HEK293 (cell line): Measurements from ENCODE around the gene HNRNPA2B1.

Experiments used
- CTCF ChIA-PET: fragments of 350-600 bp; formaldehyde crosslinking; extraction: SDS; loops from one replicate; lab custom pipeline; 2021; ENCODE audit warnings: antibody characterized with exemption; lab: Yijun Ruan, JAX
- POLR2A ChIA-PET: fragments of 300-600 bp; formaldehyde crosslinking; extraction: SDS; loops from one replicate; lab custom pipeline; 2020; ENCODE audit warnings: antibody characterized with exemption, inconsistent platforms; lab: Yijun Ruan, JAX
- H3K27ac ChIP-seq: fragments of 200-500 bp; sonication (Bioruptor generic); 2 replicates; pipeline ENCODE4 v1.5.1; 2014; ENCODE audit warnings: low read depth, low read length, control low read depth, inconsistent platforms; ENCODE audit errors: extremely low read depth
- H3K36me3 ChIP-seq, 2 experiments: fragments of 200-500 bp in 1 of 2; sonication (Bioruptor generic) in 1 of 2; 1 replicate in 1 of 2; 2 replicates in 1 of 2; pipeline ENCODE4 v1.5.1; 2014 to 2017; ENCODE audit warnings: inconsistent platforms in 2 of 2, low read length in 2 of 2; ENCODE audit not compliant: control insufficient read depth in 2 of 2, insufficient read depth in 1 of 2
- H3K4me1 ChIP-seq: fragments of 200-500 bp; sonication (Bioruptor generic); 2 replicates; pipeline ENCODE4 v1.5.1; 2014; ENCODE audit warnings: mild to moderate bottlenecking, low read length, inconsistent platforms; ENCODE audit not compliant: control insufficient read depth, insufficient read depth
- H3K4me3 ChIP-seq: 2 replicates; pipeline ENCODE4 v1.5.1; 2011; ENCODE audit warnings: low read depth, mild to moderate bottlenecking, control low read depth, low read length, moderate library complexity
- H3K9me3 ChIP-seq: fragments of 200-500 bp; sonication (Bioruptor generic); 2 replicates; pipeline ENCODE4 v1.5.1; 2014; ENCODE audit warnings: low read depth, low read length, inconsistent platforms; ENCODE audit not compliant: control insufficient read depth, insufficient read depth
- HOXA7 ChIP-seq: sonication (generic); formaldehyde crosslinking; IDR thresholded peaks from 2 replicates; pipeline ENCODE4 v1.8.1; 2022; ENCODE audit warnings: missing genetic modification reagents, borderline replicate concordance
- KLF7 ChIP-seq: fragments of 450-650 bp; formaldehyde crosslinking; IDR thresholded peaks from 2 replicates; pipeline ENCODE4 v1.5.1; 2016; ENCODE audit warnings: missing biosample characterization, missing genetic modification characterization, borderline replicate concordance
- PRDM1 ChIP-seq: fragments of 450-650 bp; formaldehyde crosslinking; IDR thresholded peaks from 2 replicates; pipeline ENCODE4; 2016; ENCODE audit warnings: missing biosample characterization, missing genetic modification characterization
- PRDM6 ChIP-seq: fragments of 450-650 bp; formaldehyde crosslinking; IDR thresholded peaks from 2 replicates; pipeline ENCODE4 v1.5.1; 2017; ENCODE audit warnings: missing biosample characterization, missing genetic modification characterization
- ZBTB17 ChIP-seq: fragments of 450-650 bp; formaldehyde crosslinking; IDR thresholded peaks from 2 replicates; pipeline ENCODE4 v1.5.1; 2016; ENCODE audit warnings: missing biosample characterization, missing genetic modification characterization
- ZNF18 ChIP-seq: fragments of 450-650 bp; formaldehyde crosslinking; IDR thresholded peaks from 2 replicates; pipeline ENCODE4 v1.5.1; 2016; ENCODE audit warnings: missing biosample characterization, missing genetic modification characterization
- ZNF394 ChIP-seq: fragments of 450-650 bp; formaldehyde crosslinking; IDR thresholded peaks from 2 replicates; pipeline ENCODE4 v1.5.1; 2016; ENCODE audit warnings: missing biosample characterization, missing genetic modification characterization, mild to moderate bottlenecking, moderate library complexity, borderline replicate concordance
- ZNF426 ChIP-seq: fragments of 450-650 bp; formaldehyde crosslinking; IDR thresholded peaks from 2 replicates; pipeline ENCODE4 v1.5.1; 2017; ENCODE audit warnings: missing biosample characterization, missing genetic modification characterization, mild to moderate bottlenecking, inconsistent platforms, moderate library complexity
- ZNF488 ChIP-seq: fragments of 450-650 bp; formaldehyde crosslinking; IDR thresholded peaks from 2 replicates; pipeline ENCODE4 v1.5.1; 2016; ENCODE audit warnings: missing biosample characterization, missing genetic modification characterization
- ZNF610 ChIP-seq: fragments of 450-650 bp; formaldehyde crosslinking; IDR thresholded peaks from 2 replicates; pipeline ENCODE4 v1.5.1; 2016; ENCODE audit warnings: missing biosample characterization, missing genetic modification characterization, borderline replicate concordance
- ZNF692 ChIP-seq: fragments of 450-650 bp; formaldehyde crosslinking; IDR thresholded peaks from 2 replicates; pipeline ENCODE4 v1.5.1; 2016; ENCODE audit warnings: missing biosample characterization, missing genetic modification characterization
- ZSCAN4 ChIP-seq: fragments of 450-650 bp; formaldehyde crosslinking; IDR thresholded peaks from 2 replicates; pipeline ENCODE4 v1.5.1; 2017; ENCODE audit warnings: missing biosample characterization, missing genetic modification characterization
- TF ChIP-seq, protein P1 (sequence below): fragments of 450-650 bp; formaldehyde crosslinking; IDR thresholded peaks from 2 replicates; pipeline ENCODE4 v1.5.1; 2016; ENCODE audit warnings: missing biosample characterization, missing genetic modification characterization
- TF ChIP-seq, protein P2 (sequence below): fragments of 450-650 bp; IDR thresholded peaks from 2 replicates; pipeline ENCODE4 v1.5.1; 2018; ENCODE audit warnings: missing biosample characterization, mild to moderate bottlenecking, missing genetic modification characterization
- TF ChIP-seq, protein P3 (sequence below): fragments of 450-650 bp; formaldehyde crosslinking; IDR thresholded peaks from 2 replicates; pipeline ENCODE4 v1.5.1; 2016; ENCODE audit warnings: missing biosample characterization, missing genetic modification characterization

The HNRNPA2B1 gene

DNA sequence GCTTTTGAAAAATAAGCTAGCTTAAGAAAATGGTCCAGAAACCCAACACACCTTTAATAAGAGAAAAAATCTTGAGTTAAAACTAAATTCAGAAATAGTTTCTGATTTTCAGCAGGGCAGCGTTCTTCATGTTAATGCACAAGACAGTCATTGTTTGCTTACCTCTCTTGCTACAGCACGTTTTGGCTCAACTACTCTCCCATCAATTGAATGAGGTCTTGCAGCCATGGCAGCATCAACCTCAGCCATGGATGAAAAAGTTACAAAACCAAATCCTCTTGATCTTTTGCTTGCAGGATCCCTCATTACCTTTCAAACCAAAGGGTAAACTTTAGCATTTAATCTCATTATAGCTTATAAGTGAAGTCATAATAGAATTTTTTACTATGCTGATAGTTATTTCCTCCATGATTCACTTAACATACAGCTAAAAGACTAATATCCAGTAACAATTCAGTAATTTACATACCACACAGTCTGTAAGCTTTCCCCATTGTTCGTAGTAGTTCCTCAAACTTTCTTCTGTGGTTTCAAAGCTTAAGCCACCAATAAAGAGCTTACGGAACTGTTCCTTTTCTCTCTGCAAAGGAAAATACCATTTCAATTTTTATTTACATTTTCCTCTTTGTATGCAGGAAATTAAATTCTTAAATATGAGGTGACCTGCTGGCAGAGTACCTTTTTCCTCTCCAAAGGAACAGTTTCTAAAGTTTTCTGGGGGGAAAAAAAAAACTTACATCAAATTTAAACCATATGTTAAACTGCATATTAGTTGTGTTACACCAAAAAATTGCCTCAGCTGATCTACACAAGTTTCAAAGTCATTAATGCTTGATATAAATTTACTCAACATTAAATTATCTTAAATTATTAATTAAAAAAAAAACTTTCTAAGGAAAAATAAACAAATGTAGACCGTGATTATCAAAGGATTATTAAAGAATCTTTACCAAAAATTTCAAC, 3.1 kb downstream of the HNRNPA2B1 start:
- H3K36me3 ChIP-seq, result peaks cover 50 to 70% of the 10 kb centered on the region in 2 experiments
- TF ChIP-seq ZNF426 (tag by site-specific recombination) (peak; percentile 8; the same call in 1 of the 2 replicates), ZNF18 (no peak), PRDM6 (tag by site-specific recombination) (peak; percentile 16; the same call in 1 of the 2 replicates)
- TF ChIP-seq, protein P1, sequence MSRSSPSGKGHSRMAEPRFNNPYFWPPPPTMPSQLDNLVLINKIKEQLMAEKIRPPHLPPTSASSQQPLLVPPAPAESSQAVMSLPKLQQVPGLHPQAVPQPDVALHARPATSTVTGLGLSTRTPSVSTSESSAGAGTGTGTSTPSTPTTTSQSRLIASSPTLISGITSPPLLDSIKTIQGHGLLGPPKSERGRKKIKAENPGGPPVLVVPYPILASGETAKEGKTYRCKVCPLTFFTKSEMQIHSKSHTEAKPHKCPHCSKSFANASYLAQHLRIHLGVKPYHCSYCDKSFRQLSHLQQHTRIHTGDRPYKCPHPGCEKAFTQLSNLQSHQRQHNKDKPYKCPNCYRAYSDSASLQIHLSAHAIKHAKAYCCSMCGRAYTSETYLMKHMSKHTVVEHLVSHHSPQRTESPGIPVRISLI, result peak; percentile 20; the same call in 1 of the 2 replicates
- TF ChIP-seq, all 188 proteins: peak for 3
- Histone ChIP-seq H3K4me3 (peak overlapping the region; percentile 100), H3K4me1 (peaks cover 12% of the 10 kb centered on the region), H3K9me3 (no peaks in the 10 kb centered on the region), H3K27ac (no peak overlapping the region)
- POLR2A ChIA-PET, result interaction anchor here (0.9 to 6.0 kb wide), 4 partner anchors 9 to 335 kb away, joined by 5 to 56 read pairs (median 10); partner anchors contain the start of gene NFE2L3
- CTCF ChIA-PET, result interaction anchor here (0.6 to 3.9 kb wide), 16 partner anchors 8 to 964 kb away, joined by 3 to 48 read pairs (median 4); partner anchors contain the start of gene NFE2L3

DNA sequence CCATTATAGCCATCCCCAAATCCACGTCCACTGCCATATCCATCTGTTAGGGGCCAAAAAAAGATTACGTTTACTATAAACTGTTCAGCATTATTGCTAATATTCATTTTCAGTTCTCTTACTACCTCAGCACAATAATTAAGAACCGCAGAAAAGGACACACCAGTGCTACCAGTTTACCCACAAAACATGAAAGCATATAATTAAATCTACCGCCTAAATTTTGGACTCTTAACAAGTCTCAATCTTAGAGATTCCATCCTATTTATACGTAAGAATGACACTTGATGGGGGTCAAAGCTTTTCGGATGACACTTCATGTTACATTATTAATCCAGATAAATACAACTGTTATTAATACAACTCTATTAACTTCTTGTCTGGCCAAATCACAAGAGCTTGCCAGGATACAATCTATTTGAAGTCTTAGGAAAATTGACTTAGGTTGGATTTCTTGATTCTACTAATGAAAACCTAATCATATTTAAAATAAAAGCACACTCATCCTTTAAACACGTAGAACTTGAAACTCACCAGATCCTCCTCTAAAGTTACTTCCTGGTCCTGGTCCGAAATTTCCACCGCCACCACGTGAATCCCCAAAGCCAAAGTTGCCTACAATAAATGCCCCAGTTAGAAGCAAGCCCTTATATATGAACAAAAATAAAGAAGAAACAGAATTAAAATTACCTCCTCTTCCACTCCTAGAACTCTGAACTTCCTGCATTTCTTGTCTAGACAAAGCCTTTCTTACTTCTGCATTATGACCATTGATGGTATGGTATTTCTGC, 4.5 kb downstream of the HNRNPA2B1 start:
- Histone ChIP-seq H3K4me3 (peak overlapping the region; percentile 100), H3K27ac (no peak overlapping the region), H3K9me3 (no peaks in the 10 kb centered on the region), H3K36me3 (peaks cover 63 to 84% of the 10 kb centered on the region in 2 experiments), H3K4me1 (peaks cover 12% of the 10 kb centered on the region)
- CTCF ChIA-PET, result interaction anchor here (0.6 to 3.9 kb wide), 4 partner anchors 7 to 278 kb away, joined by 3 to 48 read pairs (median 8); no protein-coding TSS in a partner anchor
- POLR2A ChIA-PET, result interaction anchor here (0.9 to 6.0 kb wide), 4 partner anchors 8 to 112 kb away, joined by 3 to 56 read pairs (median 5); no protein-coding TSS in a partner anchor
- no peak for TF ChIP-seq PRDM1 (tag by site-specific recombination)
- TF ChIP-seq ZNF394 (tag by site-specific recombination), result no peak
- TF ChIP-seq HOXA7 (CRISPR knock-in tag), result no peak
- no peak for TF ChIP-seq ZNF488 (tag by site-specific recombination)
- TF ChIP-seq KLF7 (tag by site-specific recombination), result no peak
- TF ChIP-seq, protein P2, sequence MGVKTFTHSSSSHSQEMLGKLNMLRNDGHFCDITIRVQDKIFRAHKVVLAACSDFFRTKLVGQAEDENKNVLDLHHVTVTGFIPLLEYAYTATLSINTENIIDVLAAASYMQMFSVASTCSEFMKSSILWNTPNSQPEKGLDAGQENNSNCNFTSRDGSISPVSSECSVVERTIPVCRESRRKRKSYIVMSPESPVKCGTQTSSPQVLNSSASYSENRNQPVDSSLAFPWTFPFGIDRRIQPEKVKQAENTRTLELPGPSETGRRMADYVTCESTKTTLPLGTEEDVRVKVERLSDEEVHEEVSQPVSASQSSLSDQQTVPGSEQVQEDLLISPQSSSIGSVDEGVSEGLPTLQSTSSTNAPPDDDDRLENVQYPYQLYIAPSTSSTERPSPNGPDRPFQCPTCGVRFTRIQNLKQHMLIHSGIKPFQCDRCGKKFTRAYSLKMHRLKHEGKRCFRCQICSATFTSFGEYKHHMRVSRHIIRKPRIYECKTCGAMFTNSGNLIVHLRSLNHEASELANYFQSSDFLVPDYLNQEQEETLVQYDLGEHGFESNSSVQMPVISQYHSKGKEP (tag by site-specific recombination), result no peak
- TF ChIP-seq ZBTB17, result no peak
- TF ChIP-seq ZSCAN4 (tag by site-specific recombination), result no peak
- no peak for TF ChIP-seq ZNF692 (tag by site-specific recombination)
- TF ChIP-seq, protein P3, sequence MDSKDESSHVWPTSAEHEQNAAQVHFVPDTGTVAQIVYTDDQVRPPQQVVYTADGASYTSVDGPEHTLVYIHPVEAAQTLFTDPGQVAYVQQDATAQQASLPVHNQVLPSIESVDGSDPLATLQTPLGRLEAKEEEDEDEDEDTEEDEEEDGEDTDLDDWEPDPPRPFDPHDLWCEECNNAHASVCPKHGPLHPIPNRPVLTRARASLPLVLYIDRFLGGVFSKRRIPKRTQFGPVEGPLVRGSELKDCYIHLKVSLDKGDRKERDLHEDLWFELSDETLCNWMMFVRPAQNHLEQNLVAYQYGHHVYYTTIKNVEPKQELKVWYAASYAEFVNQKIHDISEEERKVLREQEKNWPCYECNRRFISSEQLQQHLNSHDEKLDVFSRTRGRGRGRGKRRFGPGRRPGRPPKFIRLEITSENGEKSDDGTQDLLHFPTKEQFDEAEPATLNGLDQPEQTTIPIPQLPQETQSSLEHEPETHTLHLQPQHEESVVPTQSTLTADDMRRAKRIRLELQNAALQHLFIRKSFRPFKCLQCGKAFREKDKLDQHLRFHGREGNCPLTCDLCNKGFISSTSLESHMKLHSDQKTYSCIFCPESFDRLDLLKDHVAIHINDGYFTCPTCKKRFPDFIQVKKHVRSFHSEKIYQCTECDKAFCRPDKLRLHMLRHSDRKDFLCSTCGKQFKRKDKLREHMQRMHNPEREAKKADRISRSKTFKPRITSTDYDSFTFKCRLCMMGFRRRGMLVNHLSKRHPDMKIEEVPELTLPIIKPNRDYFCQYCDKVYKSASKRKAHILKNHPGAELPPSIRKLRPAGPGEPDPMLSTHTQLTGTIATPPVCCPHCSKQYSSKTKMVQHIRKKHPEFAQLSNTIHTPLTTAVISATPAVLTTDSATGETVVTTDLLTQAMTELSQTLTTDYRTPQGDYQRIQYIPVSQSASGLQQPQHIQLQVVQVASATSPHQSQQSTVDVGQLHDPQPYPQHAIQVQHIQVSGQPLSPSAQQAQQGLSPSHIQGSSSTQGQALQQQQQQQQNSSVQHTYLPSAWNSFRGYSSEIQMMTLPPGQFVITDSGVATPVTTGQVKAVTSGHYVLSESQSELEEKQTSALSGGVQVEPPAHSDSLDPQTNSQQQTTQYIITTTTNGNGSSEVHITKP (tag by site-specific recombination), result no peak
- no peak for TF ChIP-seq ZNF610
